Subcutaneous abdominal adipose tissue (tissue), 5 donors: ENCODE measurements around the gene XYLT1.

Source experiments
- H3K27ac ChIP-seq: one replicate; pipeline ENCODE4 v1.7.0; 2013; ENCODE audit warnings: low read depth, mild to moderate bottlenecking, inconsistent platforms, low read length, moderate library complexity
- H3K27me3 ChIP-seq, 5 donors: one replicate each; pipeline ENCODE4 v1.7.0; 2013; ENCODE audit warnings: low read length in 5 of 5, inconsistent platforms in 1 of 5; ENCODE audit not compliant: control insufficient read depth in 5 of 5, insufficient read depth in 4 of 5
- H3K36me3 ChIP-seq, 5 donors: one replicate each; pipeline ENCODE4 v1.7.0; 2013; ENCODE audit warnings: low read length in 5 of 5; ENCODE audit not compliant: control insufficient read depth in 5 of 5, insufficient read depth in 5 of 5
- H3K4me1 ChIP-seq, 5 donors: one replicate each; pipeline ENCODE4 v1.7.0; 2013; ENCODE audit warnings: low read length in 5 of 5, mild to moderate bottlenecking in 3 of 5, moderate library complexity in 1 of 5; ENCODE audit not compliant: control insufficient read depth in 5 of 5, insufficient read depth in 5 of 5
- H3K4me3 ChIP-seq, 5 donors: one replicate each; pipeline ENCODE4 v1.7.0; 2013; ENCODE audit warnings: low read length in 5 of 5, low read depth in 1 of 5
- H3K9ac ChIP-seq, 5 donors: one replicate each; pipeline ENCODE4 v1.7.0; 2013; ENCODE audit warnings: low read length in 5 of 5, mild to moderate bottlenecking in 4 of 5, moderate library complexity in 3 of 5
- H3K9me3 ChIP-seq, 5 donors: one replicate each; pipeline ENCODE4 v1.7.0; 2013; ENCODE audit warnings: low read length in 5 of 5; ENCODE audit not compliant: control insufficient read depth in 5 of 5
- donor health status: healthy.
- donor health status: healthy.
- donor health status: healthy.
- donor health status: healthy.
- donor health status: healthy.

XYLT1 gene

DNA sequence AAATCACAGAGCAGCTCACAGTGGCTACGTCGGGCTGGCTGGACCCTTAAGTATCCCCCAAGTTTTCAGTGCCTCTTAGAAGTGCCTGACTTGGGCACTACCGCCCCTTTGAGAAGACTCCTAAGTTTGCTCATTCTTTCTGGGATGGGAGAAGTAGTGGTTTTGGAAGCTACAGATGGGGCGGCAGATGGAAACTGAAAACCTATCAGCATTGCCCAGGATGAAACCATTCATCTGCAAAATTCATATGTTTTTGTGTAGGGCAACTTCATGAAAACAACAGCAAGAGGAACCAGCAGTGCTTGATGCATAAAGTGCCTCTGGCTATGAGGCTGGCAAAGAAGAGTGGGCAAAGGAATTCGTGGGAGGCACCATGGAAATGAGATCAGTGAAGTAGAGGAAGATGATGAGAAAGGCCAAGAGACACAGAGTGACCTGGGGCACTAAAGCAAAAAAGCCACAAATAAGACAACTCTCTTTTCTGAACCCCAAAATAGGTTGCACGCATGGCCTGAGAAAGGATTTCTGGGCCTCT, 277.1 kb downstream of the XYLT1 start:
- Histone ChIP-seq H3K4me1 (no peaks in the 10 kb centered on the region), H3K36me3 (peaks cover 12 to 25% (median 14%) of the 10 kb centered on the region in 5 donors), H3K27me3 (no peaks in the 10 kb centered on the region), H3K9ac (no peak overlapping the region), H3K27ac (no peak overlapping the region), H3K9me3 (peaks cover 0 to 2% (median 0%) of the 10 kb centered on the region in 5 donors), H3K4me3 (no peak overlapping the region)

DNA sequence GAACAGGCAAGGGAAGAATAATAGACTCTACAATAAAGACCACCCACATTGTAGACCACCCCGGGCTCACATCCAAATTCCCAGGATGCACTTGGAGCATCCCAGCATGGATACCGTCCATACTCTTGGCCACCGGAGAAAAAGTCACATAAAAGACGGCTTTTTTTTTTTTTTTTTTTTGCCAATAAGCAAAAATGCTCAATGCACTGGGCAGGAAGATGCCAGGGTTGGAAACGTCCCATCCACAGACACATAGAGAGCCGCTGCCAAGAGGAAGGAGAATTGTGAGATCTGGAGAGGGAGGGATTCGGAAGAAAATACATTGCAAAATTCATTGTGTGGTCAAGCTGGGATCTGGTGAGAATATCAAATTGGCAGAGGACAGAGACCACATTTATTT, 286.7 kb downstream of the XYLT1 start:
- Histone ChIP-seq H3K9ac (no peak overlapping the region), H3K4me1 (peaks cover 0 to 7% (median 0%) of the 10 kb centered on the region in 5 donors), H3K9me3 (no peaks in the 10 kb centered on the region), H3K27me3 (no peaks in the 10 kb centered on the region), H3K36me3 (peaks cover 0 to 6% (median 0%) of the 10 kb centered on the region in 5 donors), H3K27ac (no peak overlapping the region), H3K4me3 (no peak overlapping the region)

DNA sequence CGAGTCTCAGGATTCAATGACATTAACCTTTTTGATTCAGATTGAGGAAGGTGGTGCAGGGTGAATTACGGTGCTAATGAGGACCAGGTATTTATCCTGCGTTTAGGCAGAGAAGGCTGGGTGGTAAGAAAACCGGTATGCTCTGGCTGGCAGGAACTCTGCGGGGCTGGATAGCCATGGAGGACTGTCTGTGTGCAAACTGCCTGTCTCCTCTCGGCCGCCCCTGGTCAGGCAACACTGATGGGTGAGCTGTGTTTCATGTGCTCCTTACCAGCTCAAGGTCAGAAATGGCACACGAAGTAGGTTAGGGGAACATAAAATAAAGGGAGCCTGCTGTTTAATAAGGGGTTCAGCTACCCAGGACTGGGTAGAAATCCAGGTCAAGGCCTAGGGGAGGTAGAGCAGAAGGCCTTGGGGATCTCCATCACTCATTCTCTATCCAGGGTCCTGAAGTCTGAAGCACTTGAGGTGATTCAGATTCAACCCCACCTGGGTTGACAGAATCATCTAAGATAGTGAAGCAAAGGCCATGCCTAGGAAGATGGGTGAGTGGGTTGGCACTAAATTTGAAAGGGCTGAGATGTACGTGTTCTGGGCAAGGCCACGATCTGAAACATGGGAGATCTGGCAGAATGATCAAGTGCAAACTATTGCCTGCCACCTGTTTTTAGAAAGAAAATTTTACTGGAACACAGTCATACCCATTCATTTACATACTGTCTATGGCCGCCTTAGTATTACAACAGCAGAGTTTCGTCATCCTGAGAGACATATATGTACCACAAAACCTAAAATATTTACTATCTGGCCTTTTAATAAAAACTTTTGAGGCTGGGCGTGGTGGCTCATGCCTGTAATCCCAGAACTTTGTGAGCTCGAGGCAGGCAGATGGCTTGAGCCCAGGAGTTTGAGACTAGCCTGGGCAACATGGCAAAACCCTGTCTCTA, 292.5 kb downstream of the XYLT1 start:
- H3K36me3 ChIP-seq: peaks cover 0 to 4% (median 0%) of the 10 kb centered on the region in 5 donors
- no peaks in the 10 kb centered on the region for H3K9me3 ChIP-seq
- no peak overlapping the region for H3K9ac ChIP-seq

DNA sequence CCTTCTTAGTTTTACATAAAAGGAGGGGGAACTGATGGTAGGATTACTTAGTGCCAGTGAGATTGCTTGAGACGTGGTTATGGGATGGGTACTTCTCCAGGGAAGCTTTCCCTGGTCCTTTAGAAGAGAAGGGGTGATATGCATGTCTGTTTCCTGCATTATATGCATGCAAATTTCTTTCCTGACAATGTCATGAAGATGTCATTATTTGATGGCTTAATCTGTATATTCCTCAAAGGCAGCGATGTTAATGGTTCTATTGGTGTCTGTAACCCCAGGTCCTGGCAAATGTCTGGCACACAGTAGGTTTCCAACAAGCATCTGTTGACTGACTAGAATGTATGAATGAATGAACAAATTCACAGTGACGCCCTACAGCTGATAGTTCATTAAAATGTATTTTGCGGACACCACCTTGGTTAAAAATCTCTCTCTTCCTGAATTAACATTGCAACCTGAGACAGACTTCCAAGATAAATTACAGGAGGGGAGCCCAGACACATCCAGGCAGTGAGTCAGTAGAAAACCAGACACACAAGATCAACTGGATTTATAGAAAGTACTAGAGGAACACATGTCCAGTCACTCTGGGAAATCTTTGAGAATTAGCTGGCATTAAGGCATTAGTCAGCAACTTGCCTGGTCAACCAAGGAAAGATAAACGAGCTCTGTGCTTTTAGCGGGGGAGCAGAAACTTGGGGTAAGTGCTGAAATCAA, 293.4 kb downstream of the XYLT1 start:
- peaks cover 6 to 28% (median 16%) of the 10 kb centered on the region in 5 donors for H3K4me1 ChIP-seq
- H3K9ac ChIP-seq: no peak overlapping the region
- H3K4me3 ChIP-seq: no peak overlapping the region
- H3K27ac ChIP-seq: no peak overlapping the region
- no peaks in the 10 kb centered on the region for H3K27me3 ChIP-seq
- no peaks in the 10 kb centered on the region for H3K9me3 ChIP-seq
- peaks cover 0 to 4% (median 0%) of the 10 kb centered on the region in 5 donors for H3K36me3 ChIP-seq

More for the DNA sequence above, 292.5 kb downstream of the XYLT1 start:
- Histone ChIP-seq H3K4me1 (peaks cover 1 to 24% (median 9%) of the 10 kb centered on the region in 5 donors), H3K27ac (no peak overlapping the region), H3K27me3 (no peaks in the 10 kb centered on the region), H3K4me3 (no peak overlapping the region)

GRCh38 chr16:17176199-17176598, 294.6 kb downstream of the XYLT1 start:
- Histone ChIP-seq H3K27ac (no peak overlapping the region), H3K27me3 (no peaks in the 10 kb centered on the region), H3K9me3 (no peaks in the 10 kb centered on the region), H3K4me1 (peaks cover 6 to 40% (median 26%) of the 10 kb centered on the region in 5 donors), H3K36me3 (no peaks in the 10 kb centered on the region), H3K4me3 (no peak overlapping the region), H3K9ac (no peak overlapping the region)

DNA sequence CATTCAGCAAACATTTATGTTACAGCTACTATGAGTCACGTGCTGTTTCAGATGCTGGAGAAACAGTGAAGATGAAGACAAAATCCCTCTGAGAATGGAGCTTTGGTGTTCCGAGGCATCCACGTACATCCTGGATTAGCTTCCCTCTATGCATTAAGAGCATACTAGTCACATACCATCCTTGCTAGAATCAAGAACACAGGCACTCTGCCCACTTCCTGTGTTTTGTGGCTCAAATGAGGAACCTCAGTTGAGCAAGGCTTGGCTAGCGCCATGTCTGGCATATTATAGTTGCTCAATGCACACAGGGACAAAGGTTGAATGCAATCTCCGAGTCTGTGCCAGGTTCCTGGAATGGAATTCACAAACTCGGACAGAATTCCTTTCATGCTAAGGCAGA, 297.5 kb downstream of the XYLT1 start:
- Histone ChIP-seq H3K27me3 (no peaks in the 10 kb centered on the region), H3K4me3 (no peak overlapping the region), H3K9ac (no peak overlapping the region), H3K36me3 (no peaks in the 10 kb centered on the region), H3K4me1 (peaks cover 6 to 62% (median 45%) of the 10 kb centered on the region in 5 donors), H3K9me3 (no peaks in the 10 kb centered on the region), H3K27ac (peak overlapping the region; percentile 11)

- Histone ChIP-seq H3K27ac (peak overlapping the region; percentile 13), H3K27me3 (no peaks in the 10 kb centered on the region), H3K9ac (peak overlapping the region in 1 of 5 donors; percentile 61), H3K36me3 (no peaks in the 10 kb centered on the region), H3K4me3 (no peak overlapping the region), H3K4me1 (peaks cover 6 to 62% (median 56%) of the 10 kb centered on the region in 5 donors), H3K9me3 (no peaks in the 10 kb centered on the region)
Observed at GRCh38 chr16:17171250-17172143, 299.3 kb downstream of the XYLT1 start.

DNA sequence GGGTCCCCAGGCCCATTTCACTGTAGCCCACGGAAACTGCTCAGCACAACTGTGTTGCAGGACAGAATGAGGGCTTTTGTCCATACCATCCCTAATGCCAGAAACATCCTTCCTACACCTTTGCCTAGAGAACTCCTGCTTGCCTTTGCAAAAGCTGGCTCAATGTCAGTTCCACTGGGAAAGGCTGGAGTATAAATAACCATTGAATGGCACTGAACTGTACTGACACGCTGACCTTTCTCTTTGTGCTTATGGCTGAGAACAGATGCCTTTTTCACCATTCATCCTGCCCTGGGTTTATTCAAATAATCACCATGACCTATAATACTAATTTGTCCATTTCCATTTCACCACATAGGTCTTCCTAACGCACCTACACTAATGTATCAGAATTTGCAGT, 300.3 kb downstream of the XYLT1 start:
- Histone ChIP-seq H3K9ac (no peak overlapping the region), H3K36me3 (no peaks in the 10 kb centered on the region), H3K4me1 (peaks cover 6 to 59% (median 51%) of the 10 kb centered on the region in 5 donors)

DNA sequence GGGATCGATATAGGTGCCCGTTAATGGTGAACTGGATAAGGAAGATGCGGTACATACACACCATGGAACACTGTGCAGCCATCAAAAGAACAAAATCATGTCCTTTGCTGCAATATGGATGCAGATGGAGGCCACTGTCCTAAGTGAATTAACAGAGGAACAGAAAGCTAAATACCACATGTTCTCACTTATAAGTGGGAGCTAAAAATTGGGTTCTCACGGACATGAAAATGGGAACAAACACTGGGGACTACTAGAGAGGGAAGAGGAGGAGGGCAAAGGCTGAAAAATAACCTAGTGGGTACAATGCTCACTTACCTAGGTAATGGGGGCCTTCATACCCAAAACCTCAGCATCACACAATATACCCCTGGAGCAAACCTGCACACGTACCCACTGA, 302.6 kb downstream of the XYLT1 start:
- H3K36me3 ChIP-seq: no peaks in the 10 kb centered on the region
- H3K27ac ChIP-seq: no peak overlapping the region
- H3K9me3 ChIP-seq: no peaks in the 10 kb centered on the region
- H3K9ac ChIP-seq: no peak overlapping the region
- H3K4me3 ChIP-seq: no peak overlapping the region
- H3K27me3 ChIP-seq: no peaks in the 10 kb centered on the region
- H3K4me1 ChIP-seq: peaks cover 5 to 52% (median 38%) of the 10 kb centered on the region in 5 donors

More for the DNA sequence above, 300.3 kb downstream of the XYLT1 start:
- Histone ChIP-seq H3K4me3 (no peak overlapping the region), H3K27me3 (no peaks in the 10 kb centered on the region), H3K9me3 (no peaks in the 10 kb centered on the region), H3K27ac (no peak overlapping the region)
